Suprapubic skin (tissue), 4 donors: ENCODE results near the gene B3GLCT. TPM values are rescaled to one million over a fixed set of nuclear protein-coding genes. Genes with fewer than 3 reads are reported as not detected.

Experiments
- DNase-seq, 2 donors: peaks; one replicate each; pipeline ENCODE4 v3.0.0-alpha.2; 2019; ENCODE audit warnings: low spot score in 2 of 2
- H3K27ac ChIP-seq: fragments of 200-600 bp; sonication (generic); one replicate; pipeline ENCODE4 v1.5.1; 2019
- H3K27me3 ChIP-seq: fragments of 200-600 bp; sonication (generic); one replicate; pipeline ENCODE4 v1.5.1; 2019
- H3K36me3 ChIP-seq: fragments of 200-600 bp; sonication (generic); one replicate; pipeline ENCODE4 v1.5.1; 2019
- H3K4me1 ChIP-seq: fragments of 200-600 bp; sonication (generic); one replicate; pipeline ENCODE4 v1.5.1; 2019
- H3K4me3 ChIP-seq: fragments of 200-600 bp; sonication (generic); one replicate; pipeline ENCODE4 v1.5.1; 2019; ENCODE audit warnings: mild to moderate bottlenecking
- H3K9me3 ChIP-seq: fragments of 200-600 bp; sonication (generic); one replicate; pipeline ENCODE4 v1.5.1; 2019
- EP300 ChIP-seq: sonication (generic); formaldehyde crosslinking; IDR thresholded peaks from one replicate; pipeline ENCODE4 v1.6.1; 2017; ENCODE audit warnings: antibody characterized with exemption
- POLR2A ChIP-seq, 2 donors: fragments of 450-650 bp; IDR thresholded peaks; one replicate each; pipeline ENCODE4 v1.6.1; 2017; ENCODE audit warnings: antibody characterized with exemption in 2 of 2, mild to moderate bottlenecking in 2 of 2, moderate library complexity in 2 of 2
- POLR2AphosphoS5 ChIP-seq, 3 donors: sonication (generic); formaldehyde crosslinking; IDR thresholded peaks; one replicate each; pipeline ENCODE4 v1.6.1; 2017; ENCODE audit warnings: antibody characterized with exemption in 3 of 3
- WGBS: methylation state at CpG from one replicate; pipeline ENCODE4 v1.1.5; 2018; 5-methylcytosine and 5-hydroxymethylcytosine counted together
- total RNA-seq, 4 donors: library from RNA; depleted of rRNA; stranded (reverse); fragments of >200 nt; gene quantifications; one replicate each; pipeline ENCODE4 v1.1.0, GENCODE V29; 2016
- TF ChIP-seq, protein P1 (sequence below), 2 donors: fragments of 200-600 bp in 1 of 2; fragments of 450-650 bp in 1 of 2; sonication (generic) in 1 of 2; IDR thresholded peaks; one replicate each; pipeline ENCODE4 v1.5.1; 2016 to 2019; ENCODE audit warnings: antibody characterized with exemption in 2 of 2, mild to moderate bottlenecking in 1 of 2, moderate library complexity in 1 of 2

B3GLCT gene
- total RNA-seq, 4 donors from 2014 or later = 3.0 to 6.5 (median 6.0) TPM

DNA sequence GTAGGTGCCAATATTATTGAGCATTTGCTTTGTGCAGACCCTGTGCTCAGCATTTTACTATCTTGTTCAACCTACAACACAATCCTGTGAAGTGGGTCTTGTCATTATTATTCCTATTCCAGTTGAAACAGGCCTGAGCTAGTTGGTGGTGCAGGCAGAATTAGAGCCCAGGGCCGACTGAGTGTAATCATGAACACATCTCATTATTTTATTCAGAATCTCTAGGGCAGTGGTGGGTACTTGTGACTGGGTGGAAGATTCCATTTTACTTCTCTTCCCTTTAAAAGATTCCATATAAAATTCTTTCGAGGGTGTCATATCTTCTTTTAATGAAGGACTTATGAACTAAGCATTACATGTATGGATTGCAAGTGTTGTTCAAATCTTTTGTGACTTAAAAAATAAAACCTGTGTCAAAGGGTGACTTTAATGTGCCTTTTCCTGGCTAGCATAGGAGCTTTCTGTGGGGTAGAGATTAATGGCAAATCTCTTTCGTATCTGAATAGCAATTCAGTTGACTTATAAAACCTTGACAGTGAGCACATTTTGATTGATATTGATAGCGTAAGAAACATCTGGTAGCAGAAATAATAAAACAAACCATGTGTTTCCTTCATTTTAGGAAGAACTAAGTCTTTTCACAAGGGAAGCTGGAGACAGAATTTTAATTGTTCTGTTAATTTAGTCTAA lies 20.3 kb downstream of the B3GLCT start:
- no peaks in the 10 kb centered on the region for H3K36me3 ChIP-seq
- H3K4me1 ChIP-seq = peaks cover 8% of the 10 kb centered on the region
- no peak for DNase-seq
- TF ChIP-seq, protein P1, sequence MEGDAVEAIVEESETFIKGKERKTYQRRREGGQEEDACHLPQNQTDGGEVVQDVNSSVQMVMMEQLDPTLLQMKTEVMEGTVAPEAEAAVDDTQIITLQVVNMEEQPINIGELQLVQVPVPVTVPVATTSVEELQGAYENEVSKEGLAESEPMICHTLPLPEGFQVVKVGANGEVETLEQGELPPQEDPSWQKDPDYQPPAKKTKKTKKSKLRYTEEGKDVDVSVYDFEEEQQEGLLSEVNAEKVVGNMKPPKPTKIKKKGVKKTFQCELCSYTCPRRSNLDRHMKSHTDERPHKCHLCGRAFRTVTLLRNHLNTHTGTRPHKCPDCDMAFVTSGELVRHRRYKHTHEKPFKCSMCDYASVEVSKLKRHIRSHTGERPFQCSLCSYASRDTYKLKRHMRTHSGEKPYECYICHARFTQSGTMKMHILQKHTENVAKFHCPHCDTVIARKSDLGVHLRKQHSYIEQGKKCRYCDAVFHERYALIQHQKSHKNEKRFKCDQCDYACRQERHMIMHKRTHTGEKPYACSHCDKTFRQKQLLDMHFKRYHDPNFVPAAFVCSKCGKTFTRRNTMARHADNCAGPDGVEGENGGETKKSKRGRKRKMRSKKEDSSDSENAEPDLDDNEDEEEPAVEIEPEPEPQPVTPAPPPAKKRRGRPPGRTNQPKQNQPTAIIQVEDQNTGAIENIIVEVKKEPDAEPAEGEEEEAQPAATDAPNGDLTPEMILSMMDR (IDR thresholded peaks at IDR 0.05) = no peak
- TF ChIP-seq EP300 = no peak
- TF ChIP-seq POLR2A (IDR thresholded peaks at IDR 0.05) = no peak
- no peak for TF ChIP-seq POLR2AphosphoS5 (IDR thresholded peaks at IDR 0.05)
- H3K9me3 ChIP-seq = no peaks in the 10 kb centered on the region
- no peak overlapping the region for H3K4me3 ChIP-seq
- 67% methylated on average over 4 of the region's 4 CpGs for WGBS
- no peaks in the 10 kb centered on the region for H3K27me3 ChIP-seq
- H3K27ac ChIP-seq = no peak overlapping the region

DNA sequence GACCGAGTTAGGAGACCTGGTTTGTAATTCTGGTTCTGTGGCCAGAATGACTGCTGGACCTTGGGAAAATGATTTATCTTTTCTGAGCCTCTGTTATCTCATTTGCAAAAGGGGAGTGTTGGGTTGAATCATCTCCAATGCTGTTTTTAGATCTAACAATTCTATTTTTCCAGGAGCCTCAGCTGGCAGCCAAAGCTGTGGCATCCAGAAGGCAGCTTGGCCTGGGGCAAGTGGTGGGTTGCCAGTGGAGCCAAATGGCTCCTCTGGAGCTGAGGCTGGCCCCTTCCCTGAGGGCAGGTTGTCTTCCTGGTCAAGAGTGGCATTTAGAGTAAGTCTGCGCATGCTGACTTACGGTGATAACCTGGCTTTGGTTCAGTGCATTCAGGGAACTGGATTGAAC lies 21.3 kb downstream of the B3GLCT start:
- no peak overlapping the region for H3K4me3 ChIP-seq
- no peaks in the 10 kb centered on the region for H3K9me3 ChIP-seq
- no peak overlapping the region for H3K27ac ChIP-seq
- H3K27me3 ChIP-seq = no peaks in the 10 kb centered on the region
- H3K4me1 ChIP-seq = peaks cover 3% of the 10 kb centered on the region
- DNase-seq = no peak
- H3K36me3 ChIP-seq = no peaks in the 10 kb centered on the region
- 74% methylated on average over 3 of the region's 3 CpGs for WGBS
- TF ChIP-seq POLR2A (IDR thresholded peaks at IDR 0.05) (no peak), EP300 (no peak), POLR2AphosphoS5 (IDR thresholded peaks at IDR 0.05) (no peak)
- TF ChIP-seq, protein P1 (IDR thresholded peaks at IDR 0.05) = no peak

DNA sequence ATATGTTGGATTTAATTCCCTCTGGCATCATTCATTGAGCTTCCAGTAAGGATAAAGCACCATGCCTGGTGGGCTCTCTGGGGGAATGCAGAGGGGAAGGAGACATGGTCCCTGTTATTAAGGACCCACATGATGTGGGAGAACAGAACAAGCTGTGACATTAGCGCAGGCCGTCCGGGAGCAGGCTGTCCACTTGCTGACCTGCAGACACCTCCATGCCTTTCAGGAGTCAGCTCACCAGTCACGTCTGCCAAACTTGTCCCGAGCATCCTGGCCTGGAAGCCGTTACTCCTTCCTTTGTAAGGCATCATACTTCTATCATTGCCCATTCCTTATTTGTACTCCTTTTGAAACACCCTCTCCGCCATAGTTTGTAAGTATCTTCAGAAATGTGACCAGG lies 23.4 kb downstream of the B3GLCT start:
- Histone ChIP-seq H3K36me3 (no peaks in the 10 kb centered on the region), H3K27me3 (no peaks in the 10 kb centered on the region), H3K9me3 (no peaks in the 10 kb centered on the region), H3K27ac (no peak overlapping the region), H3K4me1 (no peaks in the 10 kb centered on the region), H3K4me3 (no peak overlapping the region)
- 96% methylated on average over 7 of the region's 7 CpGs for WGBS
- DNase-seq = no peak
- TF ChIP-seq POLR2A (IDR thresholded peaks at IDR 0.05) = no peak

DNA sequence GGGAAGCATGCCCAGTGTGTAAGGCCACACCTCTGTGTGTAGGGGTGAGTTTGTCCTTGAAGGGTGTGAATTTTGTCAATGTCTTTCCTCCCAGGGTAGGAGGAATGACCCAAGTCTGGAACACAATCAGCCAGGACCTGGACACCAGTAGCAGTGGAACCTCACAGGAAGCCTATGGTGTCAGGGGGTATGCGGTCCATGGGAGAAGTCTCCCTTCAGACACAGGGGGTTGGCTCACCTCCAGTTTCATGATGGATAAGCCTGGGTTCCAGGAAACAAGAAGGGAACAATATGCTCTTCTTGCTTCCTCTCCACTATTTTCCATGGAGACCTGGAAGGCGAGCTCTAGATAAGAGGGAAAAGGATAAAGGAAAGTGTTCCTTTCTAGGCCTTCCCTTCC lies 23.9 kb downstream of the B3GLCT start:
- WGBS = 80% methylated on average over 2 of the region's 2 CpGs
- no peak for DNase-seq
- no peaks in the 10 kb centered on the region for H3K9me3 ChIP-seq
- no peaks in the 10 kb centered on the region for H3K36me3 ChIP-seq
- TF ChIP-seq POLR2A (IDR thresholded peaks at IDR 0.05) = no peak
- TF ChIP-seq, protein P1 (IDR thresholded peaks at IDR 0.05) = no peak
- no peak for TF ChIP-seq POLR2AphosphoS5 (IDR thresholded peaks at IDR 0.05)
- no peak for TF ChIP-seq EP300
- H3K4me1 ChIP-seq = no peaks in the 10 kb centered on the region
- no peak overlapping the region for H3K27ac ChIP-seq
- H3K4me3 ChIP-seq = no peak overlapping the region
- H3K27me3 ChIP-seq = no peaks in the 10 kb centered on the region

DNA sequence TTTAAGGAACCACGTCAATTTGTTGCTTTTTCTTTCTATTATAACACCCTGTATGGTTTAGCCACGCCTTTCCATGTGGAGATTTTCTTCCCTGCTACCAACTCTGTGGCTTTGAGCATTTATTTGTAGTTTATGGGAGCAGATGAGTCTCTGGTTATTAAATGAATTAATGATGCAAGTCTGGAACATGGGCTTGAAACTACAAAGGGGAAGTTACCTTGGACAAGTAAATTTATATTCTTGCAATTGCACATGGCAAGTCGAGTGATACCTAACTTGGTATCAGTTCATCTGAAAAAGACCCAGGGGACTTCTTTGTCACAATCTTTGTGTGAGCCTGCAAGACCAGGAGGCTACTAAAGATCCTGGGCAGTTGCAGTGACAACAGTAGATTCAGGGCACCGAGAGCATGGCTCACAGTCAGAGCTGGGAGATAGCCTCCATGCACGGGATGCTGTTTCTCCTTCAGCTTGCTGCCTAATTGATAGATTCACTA lies 24.4 kb downstream of the B3GLCT start:
- no peak for TF ChIP-seq POLR2AphosphoS5 (IDR thresholded peaks at IDR 0.05)
- TF ChIP-seq, protein P1 (IDR thresholded peaks at IDR 0.05) = no peak
- no peak for TF ChIP-seq POLR2A (IDR thresholded peaks at IDR 0.05)
- no peak for TF ChIP-seq EP300
- 86% methylated on average over 5 of the region's 5 CpGs for WGBS

More for the DNA sequence above, 24.4 kb downstream of the B3GLCT start:
- no peak overlapping the region for H3K4me3 ChIP-seq
- H3K4me1 ChIP-seq = no peaks in the 10 kb centered on the region
- no peaks in the 10 kb centered on the region for H3K9me3 ChIP-seq
- no peaks in the 10 kb centered on the region for H3K36me3 ChIP-seq
- DNase-seq = no peak
- H3K27me3 ChIP-seq = no peaks in the 10 kb centered on the region
- H3K27ac ChIP-seq = no peak overlapping the region
